H54 (cell line): ENCODE measurements around the gene PRR5.

ENCODE experiments used
- DNase-seq: peaks from one replicate; pipeline ENCODE4 v3.0.0; 2011; ENCODE audit warnings: low spot score, mixed read lengths; ENCODE audit not compliant: insufficient read length
- FAIRE-seq: peaks from 3 replicates; lab custom pipeline; 2011; peaks lifted over from hg19 to GRCh38; lab: Jason Lieb, UNC
- POLR2A ChIP-seq: IDR thresholded peaks from 2 replicates; pipeline ENCODE4 v1.6.1; 2011; ENCODE audit warnings: low read depth, mild to moderate bottlenecking, low read length

The PRR5 gene

DNA sequence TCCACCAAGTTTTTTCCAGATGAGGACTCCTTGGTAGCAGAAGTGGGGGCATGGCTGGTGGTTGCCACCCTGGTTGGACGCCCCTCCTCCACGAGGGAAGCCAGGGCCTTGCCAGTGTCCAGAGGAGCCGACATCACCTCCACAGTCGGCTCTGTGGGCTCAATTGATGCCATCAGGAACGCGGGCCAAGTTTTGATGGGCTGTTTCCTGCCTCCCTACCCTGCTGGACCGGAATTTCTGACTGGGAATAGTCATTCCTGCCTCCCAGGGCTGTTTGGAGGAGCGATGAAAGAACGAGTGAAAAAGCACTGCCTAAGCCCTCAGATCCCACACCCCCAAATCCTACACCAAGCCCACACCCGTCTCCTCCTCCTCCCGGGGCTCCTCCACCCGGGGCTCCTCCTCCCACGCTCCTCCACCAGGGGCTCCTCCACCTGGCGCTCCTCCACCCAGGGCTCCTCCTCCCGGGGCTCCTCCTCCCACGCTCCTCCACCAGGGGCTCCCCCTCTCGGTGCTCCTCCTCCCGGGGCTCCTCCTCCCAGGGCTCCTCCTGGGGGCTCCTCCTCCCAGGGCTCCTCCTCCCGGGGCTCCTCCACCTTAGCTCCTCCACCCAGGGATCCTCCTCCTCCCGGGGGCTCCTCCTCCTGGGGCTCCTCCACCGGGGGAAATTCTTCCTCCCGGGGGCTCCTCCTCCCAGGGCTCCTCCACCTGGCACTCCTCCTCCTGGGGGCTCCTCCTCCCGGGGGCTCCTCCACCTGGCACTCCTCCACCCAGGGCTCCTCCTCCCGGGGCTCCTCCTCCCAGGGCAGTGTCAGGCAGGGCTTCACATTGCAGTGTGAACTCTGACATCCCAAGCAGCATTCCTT lies 10.0 kb upstream of the PRR5 start:
- no peak for FAIRE-seq

DNA sequence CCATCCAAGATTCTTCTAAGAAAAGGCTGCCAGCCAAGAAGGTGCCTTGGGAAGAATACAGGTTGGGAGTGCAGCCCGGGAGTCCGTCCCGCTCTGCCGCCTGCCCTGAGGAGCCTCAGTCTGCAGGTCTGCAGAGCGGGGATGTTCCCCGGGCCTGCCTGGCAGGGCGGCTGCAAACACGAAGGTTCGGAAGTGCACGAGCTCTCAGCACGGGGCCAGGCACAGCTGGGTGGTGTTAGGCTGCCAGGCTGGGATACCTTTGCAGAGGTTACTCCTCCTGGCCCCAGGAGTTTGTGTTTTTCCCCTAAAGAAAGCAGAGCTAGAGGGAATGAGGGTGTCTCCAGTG lies 9.4 kb upstream of the PRR5 start:
- FAIRE-seq = no peak
- DNase-seq = no peak
- no peak for TF ChIP-seq POLR2A

More for the DNA sequence above, 10.0 kb upstream of the PRR5 start:
- no peak for TF ChIP-seq POLR2A
- no peak for DNase-seq

DNA sequence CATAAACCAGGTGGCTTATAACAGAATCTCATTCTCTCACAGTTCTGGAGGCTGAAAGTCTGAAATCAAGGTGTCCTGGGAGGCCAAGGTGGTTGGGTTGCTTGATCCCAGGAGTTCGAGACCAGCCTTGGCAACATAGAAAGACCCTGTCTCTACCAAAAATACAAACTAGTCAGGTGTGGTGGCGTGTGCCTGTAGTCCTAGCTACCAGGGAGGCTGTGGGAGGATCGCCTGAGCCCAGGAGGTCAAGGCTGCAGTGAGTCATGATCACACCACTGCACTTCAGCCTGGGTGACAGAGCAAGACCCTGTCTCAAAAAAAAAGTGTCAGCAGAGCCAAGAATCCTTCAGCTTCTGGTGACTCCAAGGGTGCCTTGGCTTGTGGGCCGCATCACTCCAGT lies 8.9 kb upstream of the PRR5 start:
- no peak for TF ChIP-seq POLR2A
- DNase-seq (no peak), FAIRE-seq (no peak)

DNA sequence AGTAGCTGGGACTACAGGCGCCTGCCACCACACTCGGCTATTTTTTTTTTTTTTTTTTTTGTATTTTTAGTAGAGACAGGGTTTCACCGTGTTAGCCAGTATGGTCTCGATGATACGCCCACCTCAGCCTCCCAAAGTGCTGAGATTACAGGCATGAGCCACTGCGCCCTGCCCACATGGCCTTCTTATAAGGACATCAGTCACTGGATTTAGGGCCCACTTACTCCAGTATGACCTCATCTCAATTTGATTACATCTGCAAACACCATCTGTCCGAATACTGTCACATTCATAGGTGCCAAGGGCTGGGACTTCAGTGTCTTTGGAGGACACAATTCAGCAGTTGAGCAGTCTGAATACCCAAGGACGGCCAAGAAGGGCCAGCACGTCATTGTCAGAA lies 8.2 kb upstream of the PRR5 start:
- FAIRE-seq = no peak
- TF ChIP-seq POLR2A = no peak
- DNase-seq = no peak

DNA sequence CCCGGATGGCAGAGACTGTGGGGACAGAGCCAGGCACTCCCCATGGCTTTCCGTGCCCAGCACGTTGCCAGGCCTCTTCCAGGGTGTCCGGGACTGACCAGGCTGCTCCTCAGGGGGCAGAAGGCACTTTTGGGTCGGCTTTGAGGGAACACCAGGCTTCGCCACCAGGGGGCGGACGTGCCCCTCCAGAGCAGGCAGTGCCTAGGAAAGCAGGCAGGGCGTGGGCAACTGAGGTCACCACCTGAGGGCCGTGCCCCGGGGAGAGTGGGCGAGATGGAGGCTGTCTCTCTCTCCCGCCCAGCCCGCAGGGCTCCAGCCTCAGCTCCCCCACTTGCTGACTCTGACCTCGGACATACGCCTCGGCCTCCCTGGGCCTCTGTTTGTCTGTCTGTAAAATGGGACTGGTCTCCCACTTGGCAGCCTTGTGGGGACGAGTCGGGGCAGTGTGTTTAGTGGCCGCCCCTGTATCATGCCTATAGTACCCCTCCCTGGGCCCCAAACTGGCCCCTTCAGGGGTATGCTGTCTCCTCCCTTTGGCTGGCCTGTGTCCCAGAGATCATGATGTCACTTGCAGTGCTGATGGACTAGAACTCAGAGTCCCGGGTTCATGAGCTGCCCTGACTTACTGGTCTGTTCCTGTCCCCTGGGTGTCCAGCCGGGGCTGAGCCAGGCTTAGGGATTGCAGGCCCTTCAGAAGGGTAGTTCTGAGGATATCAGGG lies 4.4 kb upstream of the PRR5 start:
- DNase-seq (peak; percentile 65), FAIRE-seq (no peak)
- no peak for TF ChIP-seq POLR2A

DNA sequence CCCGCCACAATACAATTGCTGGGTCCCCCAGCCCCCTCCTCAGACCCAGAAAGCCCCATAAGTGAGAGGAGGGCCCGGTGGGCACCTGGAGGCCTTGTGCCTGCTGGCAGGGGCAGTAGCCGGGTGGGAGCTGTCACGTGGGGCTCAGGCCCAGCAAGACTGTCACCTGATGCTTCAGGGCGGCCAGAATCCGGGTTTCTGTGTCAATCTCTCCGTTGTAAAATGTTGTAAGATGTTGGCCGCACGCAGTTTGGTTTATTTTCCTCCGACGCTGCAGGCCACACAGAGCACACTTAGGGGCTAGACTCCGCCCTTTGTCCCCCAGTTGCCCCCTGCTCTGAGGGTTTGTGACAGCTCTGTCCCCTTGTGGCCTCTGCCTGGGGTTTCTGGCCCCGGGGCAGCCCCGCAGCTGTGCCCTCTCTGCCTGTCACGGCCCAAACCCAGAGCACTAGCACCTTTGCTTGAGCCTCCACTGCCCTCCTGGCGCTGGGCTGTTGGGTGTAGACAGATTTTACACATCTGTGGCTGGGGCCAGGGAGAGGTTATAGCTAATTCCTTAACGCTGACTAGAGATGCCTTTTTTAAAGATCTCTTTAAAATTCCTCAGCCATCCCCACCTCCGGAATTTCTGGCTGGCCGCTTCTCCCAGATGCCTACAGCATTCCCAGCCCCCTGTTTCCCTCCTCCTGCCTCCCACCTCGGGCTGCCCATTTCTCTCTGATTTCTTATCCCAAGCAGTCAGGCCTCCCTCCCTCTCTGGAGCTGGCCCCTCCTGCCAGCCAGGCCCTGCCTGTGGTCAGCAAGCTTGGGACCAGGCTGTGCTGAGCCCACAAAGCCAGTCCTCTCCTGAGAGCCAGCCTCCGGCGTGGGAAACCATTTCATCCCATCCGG lies 3.2 kb upstream of the PRR5 start:
- DNase-seq (no peak), FAIRE-seq (no peak)
- no peak for TF ChIP-seq POLR2A

DNA sequence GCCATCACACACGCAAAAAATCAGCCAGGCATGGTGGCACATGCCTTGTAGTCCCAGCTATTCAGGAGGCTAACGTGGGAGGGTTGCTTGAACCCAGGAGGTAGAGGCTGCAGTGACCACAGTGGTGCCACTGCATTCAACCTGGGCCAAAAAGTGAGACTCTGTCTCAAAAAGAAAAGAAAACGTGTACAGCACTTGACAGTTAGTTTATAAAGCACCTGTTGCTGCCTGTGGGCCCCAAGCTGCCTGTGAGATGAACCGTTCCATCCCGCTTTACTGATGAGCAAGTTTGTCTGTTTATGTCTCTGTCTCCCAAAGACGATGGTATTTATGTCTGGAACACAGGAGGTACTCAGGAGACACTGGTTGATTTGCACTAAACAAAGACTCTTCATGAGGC lies 1.5 kb upstream of the PRR5 start:
- DNase-seq = no peak
- FAIRE-seq = no peak
- TF ChIP-seq POLR2A = no peak

DNA sequence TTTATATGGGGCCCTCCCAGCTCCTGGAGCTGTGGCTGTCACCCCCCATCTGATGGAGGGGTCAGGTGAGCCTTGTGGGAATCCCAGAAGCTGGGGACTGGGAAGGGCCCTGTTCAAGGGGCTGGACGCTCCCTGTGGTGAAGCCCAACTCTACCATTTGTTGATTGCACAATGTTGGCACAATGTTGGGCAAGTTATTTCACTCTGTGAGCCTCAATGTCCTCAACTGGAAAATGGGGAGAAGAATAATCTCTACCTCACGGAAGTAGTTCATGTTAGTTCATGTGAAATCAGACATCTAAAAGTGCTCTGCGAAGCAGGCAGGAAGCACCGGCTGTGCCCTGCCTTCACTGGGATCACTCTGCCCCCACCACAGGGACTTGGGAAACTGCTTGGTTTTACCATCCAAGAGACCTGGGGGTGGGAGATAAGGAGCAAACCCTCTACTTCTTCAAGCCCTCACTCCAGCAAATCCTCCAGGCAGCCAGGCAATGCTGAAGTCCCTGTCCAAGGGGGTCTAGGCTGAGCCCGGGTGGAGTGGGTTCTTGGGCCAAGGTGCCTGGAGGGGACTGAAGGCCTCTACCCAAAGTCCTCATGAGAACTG lies 715 bp upstream of the PRR5 start:
- DNase-seq (no peak), FAIRE-seq (no peak)
- no peak for TF ChIP-seq POLR2A

DNA sequence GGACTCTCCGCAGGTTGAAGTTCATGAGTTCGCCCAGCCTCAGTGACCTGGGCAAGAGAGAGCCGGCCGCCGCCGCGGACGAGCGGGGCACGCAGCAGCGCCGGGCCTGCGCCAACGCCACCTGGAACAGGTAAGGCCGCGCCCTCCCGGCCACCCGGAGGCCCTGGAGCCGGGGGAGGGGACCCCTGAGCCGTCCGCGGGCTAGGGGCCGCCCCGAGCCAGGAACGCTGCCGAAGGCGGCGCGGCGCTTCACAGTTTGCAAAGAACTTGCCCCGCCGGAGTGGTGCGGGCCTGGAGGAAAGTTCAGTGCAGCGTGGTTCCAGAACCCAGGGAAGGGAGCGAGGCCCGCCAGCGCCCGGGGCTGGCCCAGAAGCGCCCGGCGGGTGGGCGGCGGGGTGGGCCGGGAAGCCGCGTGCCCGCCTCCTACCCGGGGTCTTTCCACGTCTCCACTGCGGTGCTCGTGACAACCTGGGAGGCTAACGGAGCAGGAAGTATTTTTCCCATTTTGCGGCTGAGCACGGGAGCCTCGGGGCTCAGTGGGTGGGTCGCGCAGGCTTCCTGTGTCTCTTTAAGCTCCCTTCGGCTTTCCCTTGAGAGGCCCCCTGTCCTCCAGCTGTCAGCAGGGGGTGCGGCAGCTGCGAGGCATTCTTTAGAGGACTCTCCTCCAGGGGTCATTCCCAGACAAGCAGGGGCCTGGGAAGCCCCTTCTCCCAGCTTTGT lies 635 bp downstream of the PRR5 start:
- DNase-seq (no peak), FAIRE-seq (no peak)
- no peak for TF ChIP-seq POLR2A

DNA sequence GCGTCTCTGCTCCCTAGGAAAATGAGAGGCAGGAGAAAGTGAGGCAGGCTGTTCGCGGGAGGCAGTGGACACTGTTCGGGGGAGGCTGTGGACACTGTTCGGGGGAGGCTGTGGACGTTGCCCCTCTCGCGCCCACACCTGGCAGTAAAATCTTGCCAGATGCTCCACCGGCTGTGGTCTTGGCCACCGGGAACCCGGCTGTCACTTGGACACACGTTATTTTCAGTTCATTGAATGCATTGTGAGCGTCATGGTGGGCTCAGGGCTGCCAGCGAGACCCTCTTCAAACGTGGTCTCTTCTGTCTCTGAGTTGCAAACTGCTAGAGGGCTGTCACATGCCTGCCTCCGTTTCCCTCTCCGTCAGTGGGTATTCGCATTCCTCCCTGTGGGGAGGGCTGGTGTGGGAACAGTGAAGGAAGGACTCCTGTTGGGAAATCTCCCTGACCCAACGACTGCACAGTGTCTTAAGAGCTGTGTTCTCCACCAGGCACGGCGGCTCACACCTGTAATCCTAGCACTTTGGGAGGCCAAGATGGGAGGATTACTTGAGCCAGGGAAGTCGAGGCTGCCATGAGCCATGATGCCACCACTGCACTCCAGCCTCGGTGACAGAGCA lies 1.4 kb downstream of the PRR5 start:
- DNase-seq (no peak), FAIRE-seq (no peak)
- no peak for TF ChIP-seq POLR2A

DNA sequence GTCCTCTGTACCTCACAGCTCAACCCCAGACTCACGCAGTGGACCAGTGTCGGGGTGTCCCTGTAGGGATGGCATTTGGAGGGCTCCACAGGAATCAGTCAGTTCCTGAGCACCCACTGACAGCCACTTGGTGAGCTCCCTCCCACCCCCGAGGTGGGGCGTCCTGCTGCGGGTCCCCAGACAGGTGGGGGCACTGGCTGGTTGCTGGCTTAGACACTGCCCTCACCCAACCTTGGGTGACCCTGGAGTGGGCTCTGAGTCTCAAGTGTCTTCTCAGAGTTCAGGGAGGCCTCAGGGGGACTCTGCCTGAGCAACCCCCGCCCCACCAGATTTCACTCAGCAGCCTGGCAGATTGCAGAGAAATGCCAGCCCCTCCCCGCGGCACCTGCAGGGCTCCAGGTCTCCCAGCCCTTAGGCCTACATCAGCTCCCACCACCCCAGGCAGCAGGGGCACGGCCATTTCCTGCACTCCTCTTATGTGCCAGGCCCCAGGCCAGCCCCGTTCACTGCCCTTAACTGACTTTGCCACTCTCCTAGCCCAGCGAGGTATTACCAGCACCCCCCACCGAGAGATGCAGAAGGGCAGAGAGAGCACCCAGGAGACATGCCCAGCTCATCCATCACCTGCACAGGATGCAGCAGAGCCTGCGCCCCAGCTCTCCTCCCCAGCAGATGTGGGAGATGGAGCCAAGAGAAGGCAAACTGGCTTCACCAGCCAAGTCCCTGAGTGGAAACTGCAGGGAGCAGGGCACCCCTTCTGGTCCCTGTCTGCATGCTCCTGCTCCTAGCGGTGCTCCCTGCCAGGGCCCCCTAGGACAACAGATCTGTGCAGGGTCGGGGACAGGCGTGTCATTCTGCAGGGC lies 2.4 kb downstream of the PRR5 start:
- no peak for FAIRE-seq
- no peak for DNase-seq
- TF ChIP-seq POLR2A = no peak

DNA sequence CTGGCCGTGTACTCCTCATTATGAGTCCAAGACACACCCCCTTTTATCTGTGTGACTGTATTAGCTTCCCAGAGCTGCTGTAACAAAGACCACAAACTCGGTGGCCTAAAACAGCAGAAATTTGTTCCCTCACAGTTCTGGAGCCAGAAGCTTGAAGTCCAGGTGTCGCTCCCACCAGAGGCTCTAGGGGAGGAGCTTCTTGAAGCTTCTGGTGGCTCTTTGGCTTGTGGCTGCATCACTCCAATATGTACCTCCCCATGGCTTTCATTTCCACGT lies 3.0 kb downstream of the PRR5 start:
- no peak for DNase-seq
- no peak for FAIRE-seq
- TF ChIP-seq POLR2A = no peak

DNA sequence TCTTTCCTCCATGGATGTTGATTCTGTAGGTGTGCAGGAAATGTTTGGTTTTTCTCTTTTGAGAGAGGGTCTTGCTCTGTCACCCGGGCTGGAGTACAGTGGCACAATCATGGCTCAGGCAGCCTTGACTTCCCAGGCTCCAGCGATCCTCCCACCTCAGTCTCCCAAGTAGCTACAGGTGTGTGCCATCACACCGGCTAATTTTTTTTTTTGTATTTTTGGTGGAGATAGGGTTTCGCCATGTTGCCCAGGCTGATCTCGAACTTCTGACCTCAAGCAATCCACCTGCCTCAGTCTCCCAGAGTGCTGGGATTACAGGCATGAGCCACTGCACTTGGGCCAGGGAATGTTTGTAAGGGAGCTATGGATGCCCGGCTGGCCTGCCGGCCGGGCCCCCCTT lies 4.5 kb downstream of the PRR5 start:
- FAIRE-seq = no peak
- no peak for DNase-seq
- TF ChIP-seq POLR2A = no peak
